Measurements from ENCODE around the gene COA3. TPM values are rescaled to one million over a fixed set of nuclear protein-coding genes. Genes with fewer than 3 reads are reported as not detected.

The COA3 gene
- total and polyA plus RNA-seq, 7 donors, result 73.4 to 382 (median 100) TPM

- H3K27ac ChIP-seq, result peak overlapping the region in 2 of 4 donors; percentile 45 to 63
- TF ChIP-seq EP300 (IDR thresholded peaks at IDR 0.05) (no peak), POLR2AphosphoS5 (IDR thresholded peaks at IDR 0.05) (no peak), POLR2A (IDR thresholded peaks at IDR 0.05) (no peak)
- TF ChIP-seq, protein P1, sequence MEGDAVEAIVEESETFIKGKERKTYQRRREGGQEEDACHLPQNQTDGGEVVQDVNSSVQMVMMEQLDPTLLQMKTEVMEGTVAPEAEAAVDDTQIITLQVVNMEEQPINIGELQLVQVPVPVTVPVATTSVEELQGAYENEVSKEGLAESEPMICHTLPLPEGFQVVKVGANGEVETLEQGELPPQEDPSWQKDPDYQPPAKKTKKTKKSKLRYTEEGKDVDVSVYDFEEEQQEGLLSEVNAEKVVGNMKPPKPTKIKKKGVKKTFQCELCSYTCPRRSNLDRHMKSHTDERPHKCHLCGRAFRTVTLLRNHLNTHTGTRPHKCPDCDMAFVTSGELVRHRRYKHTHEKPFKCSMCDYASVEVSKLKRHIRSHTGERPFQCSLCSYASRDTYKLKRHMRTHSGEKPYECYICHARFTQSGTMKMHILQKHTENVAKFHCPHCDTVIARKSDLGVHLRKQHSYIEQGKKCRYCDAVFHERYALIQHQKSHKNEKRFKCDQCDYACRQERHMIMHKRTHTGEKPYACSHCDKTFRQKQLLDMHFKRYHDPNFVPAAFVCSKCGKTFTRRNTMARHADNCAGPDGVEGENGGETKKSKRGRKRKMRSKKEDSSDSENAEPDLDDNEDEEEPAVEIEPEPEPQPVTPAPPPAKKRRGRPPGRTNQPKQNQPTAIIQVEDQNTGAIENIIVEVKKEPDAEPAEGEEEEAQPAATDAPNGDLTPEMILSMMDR (IDR thresholded peaks at IDR 0.05), result no peak
- peaks cover 0 to 20% (median 16%) of the 10 kb centered on the region in 4 donors for H3K4me1 ChIP-seq
- WGBS, 2 donors, result 92 to 94% methylated on average over 12 of the region's 12 CpGs
- H3K27me3 ChIP-seq, result no peaks in the 10 kb centered on the region
- intact Hi-C loops (cut with DNase I), result loop anchor here (2.0 kb wide), 1 partner anchor 83 kb away; no protein-coding TSS in a partner anchor
- H3K9me3 ChIP-seq, result no peaks in the 10 kb centered on the region
- H3K4me3 ChIP-seq, result no peak overlapping the region
- peaks cover 7 to 53% (median 29%) of the 10 kb centered on the region in 4 donors for H3K36me3 ChIP-seq
- no peak for DNase-seq
Measured at GRCh38 chr17:42845556-42845917, 47.0 kb upstream of the COA3 start.

DNA sequence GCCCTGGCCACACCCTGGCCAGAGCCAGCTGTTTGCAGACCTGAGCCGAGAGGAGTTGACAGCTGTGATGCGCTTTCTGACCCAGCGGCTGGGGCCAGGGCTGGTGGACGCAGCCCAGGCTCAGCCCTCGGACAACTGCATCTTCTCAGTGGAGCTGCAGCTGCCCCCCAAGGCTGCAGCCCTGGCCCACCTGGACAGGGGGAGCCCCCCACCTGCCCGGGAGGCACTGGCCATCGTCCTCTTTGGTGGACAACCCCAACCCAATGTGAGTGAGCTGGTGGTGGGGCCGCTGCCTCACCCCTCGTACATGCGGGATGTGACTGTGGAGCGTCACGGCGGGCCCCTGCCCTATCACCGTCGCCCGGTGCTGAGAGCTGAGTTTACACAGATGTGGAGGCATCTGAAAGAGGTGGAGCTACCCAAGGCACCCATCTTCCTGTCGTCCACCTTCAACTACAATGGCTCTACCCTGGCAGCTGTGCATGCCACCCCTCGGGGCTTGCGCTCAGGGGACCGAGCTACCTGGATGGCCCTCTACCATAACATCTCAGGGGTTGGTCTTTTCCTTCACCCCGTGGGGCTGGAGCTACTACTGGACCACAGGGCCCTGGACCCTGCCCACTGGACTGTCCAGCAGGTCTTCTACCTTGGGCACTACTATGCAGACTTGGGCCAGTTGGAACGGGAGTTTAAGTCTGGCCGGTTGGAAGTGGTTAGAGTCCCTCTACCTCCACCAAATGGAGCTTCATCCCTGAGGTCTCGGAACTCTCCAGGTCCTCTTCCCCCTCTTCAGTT lies 46.5 kb upstream of the COA3 start:
- H3K36me3 ChIP-seq, result peaks cover 9 to 59% (median 32%) of the 10 kb centered on the region in 4 donors
- H3K9me3 ChIP-seq, result no peaks in the 10 kb centered on the region

DNA sequence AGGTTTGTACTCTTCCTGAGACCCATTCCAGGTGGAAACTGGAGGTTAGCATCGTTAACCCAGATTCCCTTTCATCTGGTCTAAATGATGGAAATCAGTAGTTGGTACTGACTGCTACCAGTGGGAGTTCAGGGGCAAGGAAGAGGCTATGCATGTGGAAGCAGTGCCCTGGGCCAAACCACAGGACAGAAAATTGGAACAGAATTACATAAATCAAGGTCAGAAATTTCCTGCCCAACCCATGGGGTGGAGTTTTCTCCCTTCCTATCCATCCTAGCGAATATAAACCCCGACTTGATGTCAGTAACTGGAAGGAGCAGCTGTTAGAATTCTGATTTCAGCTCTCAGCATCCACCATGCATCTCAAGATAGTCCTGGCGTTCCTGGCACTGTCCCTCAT lies 45.8 kb upstream of the COA3 start, which contains the start of gene AOC2:
TSS of gene AOC2 (plus strand) at position 310 of the 400 bp plus-strand sequence. CDS start at position 357, 47 bp downstream.
- 78 to 81% methylated on average over 4 of the region's 4 CpGs for WGBS, 2 donors
- peak within 1 kb of the TSS; percentile 29 to 55 (median 44) for H3K27ac ChIP-seq
- H3K9me3 ChIP-seq, result no peaks in the 10 kb centered on the region
- intact Hi-C loops (cut with DNase I), result loop anchor here (2.0 to 5.0 kb wide), 2 partner anchors 85 to 153 kb away; partner anchors contain the start of gene RPL27
- DNase-seq, result no peak
- no peaks in the 10 kb centered on the region for H3K27me3 ChIP-seq
- no peak within 1 kb of the TSS for H3K4me3 ChIP-seq
- peaks cover 0 to 7% (median 3%) of the 10 kb centered on the region in 4 donors for H3K4me1 ChIP-seq
- TF ChIP-seq, protein P1 (IDR thresholded peaks at IDR 0.05), result no peak
- TF ChIP-seq EP300 (IDR thresholded peaks at IDR 0.05) (no peak), POLR2A (IDR thresholded peaks at IDR 0.05) (no peak), POLR2AphosphoS5 (IDR thresholded peaks at IDR 0.05) (no peak)
- H3K36me3 ChIP-seq, result peaks cover 9 to 66% (median 38%) of the 10 kb centered on the region in 4 donors

More for the DNA sequence above, 46.5 kb upstream of the COA3 start:
- intact Hi-C loops (cut with DNase I), result loop anchor here (2.0 to 5.0 kb wide), 2 partner anchors 84 to 152 kb away; partner anchors contain the start of gene RPL27
- Histone ChIP-seq H3K4me3 (no peak overlapping the region), H3K27ac (peak overlapping the region in 1 of 4 donors; percentile 44), H3K4me1 (peaks cover 0 to 14% (median 10%) of the 10 kb centered on the region in 4 donors), H3K27me3 (no peaks in the 10 kb centered on the region)
- DNase-seq, result no peak
- WGBS, 2 donors, result 93 to 94% methylated on average over 24 of the region's 24 CpGs
- TF ChIP-seq POLR2AphosphoS5 (IDR thresholded peaks at IDR 0.05), result no peak
- TF ChIP-seq EP300 (IDR thresholded peaks at IDR 0.05), result no peak
- TF ChIP-seq, protein P1 (IDR thresholded peaks at IDR 0.05), result no peak
- TF ChIP-seq POLR2A (IDR thresholded peaks at IDR 0.05), result no peak

DNA sequence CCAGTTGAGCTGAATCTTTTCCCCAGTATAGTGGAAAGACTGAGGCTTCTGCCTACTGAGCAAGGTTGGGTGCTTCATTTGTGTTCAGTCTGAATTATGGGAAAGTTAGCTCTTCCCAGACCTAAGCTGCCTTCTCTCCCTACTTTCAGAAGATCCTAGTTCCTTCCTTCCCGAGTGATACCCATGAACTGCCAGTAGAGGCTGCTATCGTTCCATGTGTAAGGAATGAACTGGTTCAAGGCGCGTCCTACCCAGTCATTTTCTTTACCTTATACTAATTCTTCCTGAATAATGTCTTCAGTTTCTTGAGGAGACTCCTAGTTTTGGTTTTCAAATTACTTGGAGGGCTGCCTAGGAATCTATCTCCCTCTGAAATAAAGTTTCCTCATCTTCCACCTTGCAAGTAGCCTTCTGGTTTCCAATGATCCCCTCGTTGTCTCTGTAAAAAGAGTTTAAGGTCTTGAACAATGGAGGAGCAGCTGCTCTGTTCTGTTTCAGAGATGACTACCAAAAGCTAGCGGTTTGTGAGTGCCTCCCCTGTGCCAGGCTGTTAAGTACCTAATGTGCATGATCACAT lies 44.9 kb upstream of the COA3 start:
- Histone ChIP-seq H3K9me3 (no peaks in the 10 kb centered on the region), H3K4me3 (no peak overlapping the region), H3K4me1 (peaks cover 0 to 4% (median 0%) of the 10 kb centered on the region in 4 donors), H3K27me3 (no peaks in the 10 kb centered on the region), H3K27ac (peak overlapping the region; percentile 29 to 55 (median 44)), H3K36me3 (peaks cover 17 to 74% (median 46%) of the 10 kb centered on the region in 4 donors)
- intact Hi-C loops (cut with DNase I), result loop anchor here (1.0 to 5.0 kb wide), 2 partner anchors 94 to 154 kb away; partner anchors contain the start of gene RPL27
- no peak for DNase-seq
- TF ChIP-seq POLR2AphosphoS5 (IDR thresholded peaks at IDR 0.05), result no peak
- TF ChIP-seq, protein P1 (IDR thresholded peaks at IDR 0.05), result peak; percentile 89 to 96 (median 94)
- TF ChIP-seq POLR2A (IDR thresholded peaks at IDR 0.05), result no peak
- 35 to 54% methylated on average over 6 of the region's 6 CpGs for WGBS, 2 donors

Data from sigmoid colon (tissue), 7 donors.